ENCODE results near the gene ASTN1.

ASTN1 gene

GRCh38 chr1:176994931-176995596, 169.4 kb downstream of the ASTN1 start:
- DNase-seq (ENCODE audit: low read depth in 1 of 2, low spot score in 1 of 2): no peak

- DNase-seq (ENCODE audit: low read depth in 1 of 2, low spot score in 1 of 2): no peak
Observed at GRCh38 chr1:176993587-176993986, 170.9 kb downstream of the ASTN1 start.

DNA sequence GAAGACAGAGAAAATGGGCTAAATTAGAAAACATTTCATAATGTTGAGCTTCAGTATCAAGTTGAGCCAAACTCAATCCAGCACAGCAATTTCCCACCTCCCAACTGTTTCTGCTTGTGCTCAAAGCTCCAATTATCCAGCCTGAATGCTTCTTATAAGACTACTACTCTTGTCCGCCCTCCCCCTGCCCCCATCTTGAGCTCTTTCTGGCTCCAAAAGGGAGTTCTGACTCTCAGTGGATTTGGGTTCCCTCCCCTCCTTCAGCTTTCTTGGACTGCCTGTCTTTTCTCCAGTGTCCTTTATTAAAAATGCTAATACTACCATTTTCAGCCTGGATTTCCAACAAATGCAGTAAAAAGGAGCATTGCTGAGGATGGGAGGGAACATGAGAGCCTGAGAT, 174.8 kb downstream of the ASTN1 start:
- DNase-seq (ENCODE audit: low read depth in 1 of 2, low spot score in 1 of 2): no peak

DNA sequence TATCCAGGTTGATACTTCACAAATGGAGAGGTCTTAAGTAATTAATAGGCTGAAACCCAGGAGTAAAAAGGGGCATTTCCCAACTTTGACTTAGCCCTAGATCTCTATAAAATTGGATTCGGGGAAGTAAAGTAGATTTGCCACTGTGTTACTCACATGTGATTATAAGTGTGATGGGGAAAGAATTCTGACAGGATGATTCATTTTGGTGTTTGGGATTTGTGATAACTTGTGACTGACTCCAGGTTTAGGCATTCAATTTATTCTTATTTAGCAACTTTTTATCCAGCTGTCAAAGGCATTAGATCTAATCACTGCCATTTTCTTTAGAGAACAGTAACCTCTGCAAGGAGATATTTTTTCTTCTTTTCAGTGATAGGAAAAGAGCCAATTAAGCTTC, 175.5 kb downstream of the ASTN1 start:
- DNase-seq (ENCODE audit: low read depth in 1 of 2, low spot score in 1 of 2): no peak

- no peak for DNase-seq (ENCODE audit: low read depth in 1 of 2, low spot score in 1 of 2)
Observed at GRCh38 chr1:176987016-176987415, 177.5 kb downstream of the ASTN1 start.

GRCh38 chr1:176983731-176984130, 180.8 kb downstream of the ASTN1 start:
- DNase-seq (ENCODE audit: low read depth in 1 of 2, low spot score in 1 of 2): no peak

DNA sequence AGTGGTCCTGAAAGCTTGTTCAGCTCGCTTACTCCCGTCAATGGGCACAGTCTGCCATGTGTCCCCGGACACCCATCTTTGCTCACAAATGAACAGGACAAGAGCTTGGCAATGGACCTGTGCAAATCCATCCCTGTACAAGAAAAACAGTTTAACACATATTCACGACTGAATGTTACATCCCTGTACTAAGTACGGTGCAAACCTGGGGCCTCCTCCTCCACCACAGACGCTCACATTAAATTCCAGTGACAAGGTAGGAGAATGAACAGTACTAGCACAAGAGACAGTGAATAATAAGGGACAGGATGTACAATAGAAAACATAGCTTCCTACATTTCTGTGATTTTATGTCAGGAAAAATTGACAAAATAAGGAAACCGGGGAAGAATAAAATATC, 187.7 kb downstream of the ASTN1 start:
- no peak for DNase-seq (ENCODE audit: low read depth in 1 of 2, low spot score in 1 of 2)

DNA sequence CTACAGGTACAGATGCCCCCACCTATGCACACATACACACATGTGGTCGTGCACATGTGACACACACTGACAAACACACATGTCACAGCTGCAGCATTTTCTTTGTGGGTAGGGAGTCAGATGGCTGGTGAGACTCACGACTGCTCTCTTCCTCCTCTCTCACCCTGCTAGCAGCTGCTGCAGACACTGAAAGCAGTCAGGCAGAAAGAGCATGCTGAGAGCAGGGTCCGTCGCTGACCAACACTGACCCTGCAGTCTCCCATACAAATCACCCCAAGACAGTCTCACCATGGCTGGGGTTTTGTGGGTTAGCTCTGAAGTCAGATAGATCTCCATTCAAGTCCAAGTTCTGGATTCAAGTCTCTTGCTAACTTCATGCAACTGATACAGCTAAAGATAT, 188.3 kb downstream of the ASTN1 start:
- DNase-seq (ENCODE audit: low read depth in 1 of 2, low spot score in 1 of 2): no peak

DNA sequence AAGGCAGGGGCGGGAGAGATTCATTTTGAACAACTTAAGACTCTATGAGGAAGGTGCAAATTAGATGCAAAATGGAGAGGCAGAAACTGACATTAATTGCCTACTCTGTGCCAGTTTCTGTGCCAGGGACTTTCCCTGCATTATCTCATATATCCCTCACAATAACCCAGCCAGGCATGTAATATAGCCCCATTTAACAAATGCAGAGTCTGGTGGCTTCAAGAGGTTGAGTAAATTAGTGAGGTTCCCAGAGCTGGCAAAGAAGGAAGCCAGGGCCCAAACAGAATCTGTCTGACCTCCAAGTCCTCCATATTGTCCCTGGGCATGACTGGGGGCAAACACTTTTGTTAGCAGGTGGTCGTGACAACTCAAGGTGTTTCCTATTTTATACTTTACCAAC, 199.8 kb downstream of the ASTN1 start:
- DNase-seq (ENCODE audit: low read depth in 1 of 2, low spot score in 1 of 2): no peak

GRCh38 chr1:176963181-176963580, 201.3 kb downstream of the ASTN1 start:
- no peak for DNase-seq (ENCODE audit: low read depth in 1 of 2, low spot score in 1 of 2)

DNA sequence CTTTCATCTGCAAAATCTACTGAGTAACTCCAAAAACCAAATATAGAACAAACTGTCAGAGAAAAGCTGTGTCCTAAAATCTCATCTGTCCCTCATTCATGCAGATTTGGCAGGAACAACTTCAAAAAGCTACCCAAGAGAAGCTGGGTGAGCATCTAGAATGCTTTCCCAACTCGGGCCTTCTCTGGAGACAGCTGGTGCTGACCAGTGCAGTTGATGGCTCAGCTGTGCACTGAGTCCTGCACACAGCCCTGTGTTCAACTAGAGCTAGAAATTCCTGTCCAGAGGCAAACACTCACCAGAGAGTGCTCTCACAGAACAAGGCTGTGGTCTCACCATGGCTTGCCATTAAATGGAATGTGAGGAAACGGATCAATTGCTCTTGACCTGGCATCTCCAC, 202.8 kb downstream of the ASTN1 start:
- DNase-seq (ENCODE audit: low read depth in 1 of 2, low spot score in 1 of 2): no peak

- no peak for DNase-seq (ENCODE audit: low read depth in 1 of 2, low spot score in 1 of 2)
Observed at GRCh38 chr1:176959191-176959820, 205.2 kb downstream of the ASTN1 start.

DNA sequence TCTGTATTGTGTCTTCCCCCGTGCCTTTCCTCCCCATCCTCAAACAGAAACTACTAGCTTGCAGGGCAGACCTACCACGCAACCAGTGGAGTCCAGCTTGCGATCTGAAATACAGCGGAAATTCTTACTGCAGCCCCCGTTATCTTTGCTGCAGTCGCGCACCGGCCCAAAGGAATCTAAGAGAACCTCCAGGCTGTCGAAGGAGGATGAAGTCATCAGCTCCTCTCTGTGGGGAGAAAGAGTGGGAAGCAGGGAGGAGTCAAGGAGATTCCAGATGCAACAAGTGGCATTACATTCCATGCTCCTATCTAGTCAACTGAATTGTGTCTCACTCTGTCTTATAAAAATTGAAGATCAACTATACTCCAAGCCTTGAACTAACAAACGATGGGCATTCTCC, 206.9 kb downstream of the ASTN1 start:
- no peak for DNase-seq (ENCODE audit: low read depth in 1 of 2, low spot score in 1 of 2)

DNA sequence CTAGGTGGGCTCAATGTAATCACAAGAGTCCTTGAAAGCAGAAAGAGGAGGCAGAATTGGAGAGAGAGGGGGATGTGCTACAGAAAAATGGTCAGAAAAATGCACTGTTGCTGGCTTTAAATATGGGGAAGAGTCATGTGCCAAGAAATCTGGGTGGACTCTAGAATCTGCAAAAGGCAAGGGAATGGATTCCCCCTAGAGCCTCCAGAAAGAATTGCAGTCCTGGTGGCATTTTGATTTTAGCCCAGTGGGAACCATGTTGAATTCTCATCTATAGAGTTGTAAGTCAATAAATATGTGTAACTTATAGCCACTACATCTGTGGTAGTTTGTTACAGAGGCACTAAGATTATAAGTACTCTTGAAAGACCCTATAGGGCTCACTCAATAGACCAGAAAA, 210.3 kb downstream of the ASTN1 start:
- no peak for DNase-seq (ENCODE audit: low read depth in 1 of 2, low spot score in 1 of 2)

DNA sequence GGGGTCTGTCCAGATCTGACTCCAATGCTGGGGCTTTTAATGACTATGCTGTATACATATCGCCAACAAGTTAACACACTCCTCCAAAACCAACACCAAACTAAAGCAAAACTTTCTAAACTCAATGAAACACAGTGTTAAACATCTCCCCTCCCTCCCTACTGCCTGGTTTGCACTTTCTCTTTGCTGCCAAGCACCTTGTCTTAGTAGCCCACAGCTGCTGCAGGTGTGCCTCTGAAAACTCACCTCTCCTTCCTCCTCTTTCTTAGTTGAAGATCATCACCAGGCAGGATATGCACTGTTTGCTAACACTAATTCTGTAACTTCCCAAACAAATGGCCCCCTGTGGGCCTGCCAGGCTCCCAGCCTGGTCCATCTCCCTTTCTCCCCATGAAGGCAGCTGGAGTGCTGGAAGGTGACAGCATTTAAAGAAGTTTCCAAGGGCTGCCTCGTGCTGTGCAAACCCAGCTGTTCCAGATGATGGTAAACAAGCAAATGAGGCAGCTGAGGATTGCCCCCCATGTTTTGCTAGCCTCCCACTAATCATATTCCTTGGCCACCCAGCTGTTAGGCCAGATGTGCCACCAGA, 213.7 kb downstream of the ASTN1 start:
- DNase-seq (ENCODE audit: low read depth in 1 of 2, low spot score in 1 of 2): no peak

GRCh38 chr1:176949033-176949662, 215.4 kb downstream of the ASTN1 start:
- DNase-seq (ENCODE audit: low read depth in 1 of 2, low spot score in 1 of 2): no peak

DNA sequence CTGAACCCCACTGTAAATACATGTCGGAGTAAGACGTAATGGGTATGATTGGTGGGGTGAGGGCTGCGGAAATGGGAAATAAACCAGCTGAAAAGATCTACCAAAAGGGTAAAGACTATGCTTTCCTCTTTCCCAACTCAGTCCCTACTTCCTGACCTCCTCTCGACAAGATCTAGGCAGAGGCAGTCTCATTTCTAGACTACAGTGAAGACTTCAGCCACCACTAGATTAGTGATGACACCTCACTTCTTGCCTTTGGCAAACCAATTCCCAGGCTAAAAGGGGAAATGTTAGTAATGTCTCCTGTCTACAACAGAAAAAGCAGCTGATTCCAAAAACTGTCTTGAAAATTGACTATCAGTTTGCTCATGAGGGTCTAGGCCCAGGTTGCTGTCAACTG, 219.9 kb downstream of the ASTN1 start:
- DNase-seq (ENCODE audit: low read depth in 1 of 2, low spot score in 1 of 2): no peak

DNA sequence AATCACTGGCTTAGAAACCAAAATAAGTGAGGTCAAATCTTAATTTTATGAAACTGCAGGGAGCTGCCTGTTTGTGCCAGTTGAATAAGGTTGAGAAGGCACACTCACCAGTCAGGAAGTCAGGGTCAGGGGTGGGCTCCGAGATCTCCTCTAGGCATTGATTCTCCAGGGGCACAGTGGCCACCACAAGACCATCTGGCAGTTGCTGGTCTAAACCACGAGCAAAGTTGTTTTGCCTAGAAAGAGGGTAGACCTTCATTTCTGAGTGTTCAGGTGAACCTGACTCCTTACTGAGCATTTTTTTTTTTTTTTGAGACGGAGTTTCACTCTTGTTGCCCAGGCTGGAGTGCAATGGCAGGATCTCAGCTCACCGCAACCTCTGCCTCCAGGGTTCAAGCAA, 220.7 kb downstream of the ASTN1 start:
- no peak for DNase-seq (ENCODE audit: low read depth in 1 of 2, low spot score in 1 of 2)

GRCh38 chr1:176942346-176942745, 222.2 kb downstream of the ASTN1 start:
- no peak for DNase-seq (ENCODE audit: low read depth in 1 of 2, low spot score in 1 of 2)

DNA sequence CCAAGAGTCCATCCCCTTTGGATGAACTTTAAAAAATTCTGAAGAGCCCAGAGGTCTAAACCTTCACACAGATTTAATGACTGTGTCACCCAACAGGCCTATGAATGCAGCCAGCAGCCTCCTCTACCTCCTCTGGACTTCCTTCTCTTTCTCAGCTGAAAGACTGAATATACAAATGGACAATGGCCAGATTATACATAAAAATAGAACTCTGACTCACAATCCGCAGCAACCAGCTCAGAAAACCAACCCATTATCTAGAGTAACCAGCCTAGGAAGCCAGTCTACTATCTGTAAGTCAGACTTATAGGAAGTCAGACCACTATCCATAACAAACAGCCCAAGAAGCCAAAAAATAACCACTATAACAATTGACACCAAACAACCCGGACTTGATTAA, 224.5 kb downstream of the ASTN1 start:
- DNase-seq (ENCODE audit: low read depth in 1 of 2, low spot score in 1 of 2): no peak

GRCh38 chr1:176938375-176938774, 226.1 kb downstream of the ASTN1 start:
- no peak for DNase-seq (ENCODE audit: low read depth in 1 of 2, low spot score in 1 of 2)

DNA sequence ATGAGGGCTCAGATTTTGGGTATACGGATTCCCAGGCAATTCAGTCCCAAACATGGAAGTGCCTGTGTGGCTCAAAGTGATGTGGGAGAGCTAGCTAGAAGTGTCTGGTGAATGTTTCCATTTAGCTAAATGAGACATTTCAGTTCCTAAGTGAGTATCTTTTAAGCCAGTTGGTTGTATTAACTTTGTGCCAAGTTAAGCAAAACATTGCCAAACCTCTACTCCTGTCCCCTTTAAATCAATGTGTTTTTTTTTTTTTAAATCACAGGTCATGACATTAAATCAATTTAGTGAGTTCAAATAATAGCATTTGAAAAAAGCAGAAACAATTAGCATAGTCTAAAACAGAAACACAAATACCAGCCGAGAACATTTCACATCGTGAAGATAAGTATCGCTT, 230.1 kb downstream of the ASTN1 start:
- DNase-seq (ENCODE audit: low read depth in 1 of 2, low spot score in 1 of 2): no peak

Measured in activated CD4-positive, alpha-beta T cell treated with anti-CD3 and anti-CD28 coated beads, Interleukin-2, amount 50 U/mL, for 24 hours (primary cell).